Measurements from ENCODE around the gene ASB18.

DNA sequence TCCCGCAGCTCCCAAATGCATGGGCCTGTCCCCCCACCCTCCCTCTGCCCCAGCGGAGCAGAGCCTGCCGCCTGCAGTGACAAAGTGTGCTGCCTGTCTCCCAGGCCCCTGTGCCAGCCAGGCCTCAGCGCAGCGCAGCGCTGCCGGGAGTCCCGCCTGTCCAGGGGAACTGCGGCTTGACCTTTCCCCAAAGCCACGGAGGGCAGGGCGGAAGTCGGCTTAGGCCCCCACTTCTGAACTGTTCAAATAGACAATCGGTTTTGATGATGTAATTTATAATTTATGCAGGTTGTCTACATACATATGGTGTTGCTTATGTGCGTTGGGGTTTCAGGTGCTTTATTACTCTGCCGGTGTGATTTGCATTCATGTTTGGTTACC lies 103.1 kb downstream of the ASB18 start:
- no peak for TF ChIP-seq CTCF (IDR thresholded peaks at IDR 0.05)
- TF ChIP-seq ZFX (IDR thresholded peaks at IDR 0.05; ENCODE audit: borderline replicate concordance) = no peak

Data from 22Rv1 (cell line).